ENCODE data around the gene ZFP2. TPM values are rescaled to one million over a fixed set of nuclear protein-coding genes. Genes with fewer than 3 reads are reported as not detected.
"Not testable (repeated sequence)": the region's sequence is repeated elsewhere in the genome, so short reads cannot be mapped to it uniquely, and the experiment has no call there.

The ZFP2 gene
- total RNA-seq = 1 to 10 TPM in 5 of 8 experiments, under 1 TPM in 3; 0.36 to 3.0 (median 2.1) TPM

- Histone ChIP-seq H3K4me3 (peak within 1 kb of the TSS; percentile 61 to 78 (median 64)), H3K27ac (peak within 1 kb of the TSS; percentile 78 to 83), H3K4me1 (replicated peaks in 1 of 2) (peaks cover 2 to 6% of the 10 kb centered on the region in 2 donors)
- WGBS, 10 experiments = 3 to 40% (median 10%) methylated on average over 1 to 15 of the region's 79 CpGs; no CpG with 5 or more reads in 5 of the 10 experiments
- ATAC-seq (replicated peaks in 6 of 8) = peak; percentile 95 to 98 (median 96)
- in situ Hi-C loops (cut with MboI; ENCODE audit: low pct_unique_long_range_greater_than_20kb in 2 of 9, low sequenced_read_pairs in 9 of 9, unreplicated experiment in 9 of 9) = no loop called here
Observed at GRCh38 chr5:178895615-178896571, at the start of gene ZFP2. TSS of gene ZFP2 (plus strand) at chr5:178895913. CDS start at chr5:178931314, 35,401 bp downstream.

- Histone ChIP-seq H3K4me1 (replicated peaks in 1 of 2) (no peaks in the 10 kb centered on the region), H3K27ac (no peak overlapping the region), H3K4me3 (no peak overlapping the region)
- in situ Hi-C loops (cut with MboI; ENCODE audit: low pct_unique_long_range_greater_than_20kb in 2 of 9, low sequenced_read_pairs in 9 of 9, unreplicated experiment in 9 of 9) = no loop called here
- no peak for ATAC-seq (replicated peaks in 6 of 8)
- WGBS, 10 experiments = 40 to 100% (median 90%) methylated on average over 1 to 5 of the region's 5 CpGs
Observed at GRCh38 chr5:178849316-178849715, 46.4 kb upstream of the ZFP2 start.

DNA sequence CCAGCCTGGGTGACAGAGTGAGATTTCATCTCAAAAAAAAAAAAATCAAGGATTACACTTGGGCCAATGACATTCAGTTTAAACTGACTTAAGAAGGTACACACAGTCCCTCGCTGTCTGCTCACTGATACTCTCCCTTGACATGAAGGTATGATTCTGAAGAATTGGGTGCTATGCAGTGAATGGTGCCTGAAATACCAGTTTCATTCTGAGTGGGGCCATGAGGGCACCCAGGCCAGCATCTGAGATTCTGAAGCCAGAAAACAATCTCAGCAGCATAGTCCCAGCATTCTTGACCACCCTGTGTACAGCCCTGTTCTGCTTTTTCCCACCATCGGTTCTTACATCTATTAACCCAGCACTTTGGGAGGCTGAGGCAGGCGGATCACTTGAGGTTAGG, 43.8 kb upstream of the ZFP2 start:
- no peak overlapping the region for H3K4me3 ChIP-seq
- no peak for ATAC-seq (replicated peaks in 6 of 8)
- H3K27ac ChIP-seq = no peak overlapping the region
- WGBS, 10 experiments = 0 to 92% (median 60%) methylated on average over 1 to 2 of the region's 3 CpGs; no CpG with 5 or more reads in 5 of the 10 experiments
- no peaks in the 10 kb centered on the region for H3K4me1 ChIP-seq (replicated peaks in 1 of 2)
- in situ Hi-C loops (cut with MboI; ENCODE audit: low pct_unique_long_range_greater_than_20kb in 2 of 9, low sequenced_read_pairs in 9 of 9, unreplicated experiment in 9 of 9) = no loop called here

GRCh38 chr5:178854284-178854683, 41.4 kb upstream of the ZFP2 start:
- in situ Hi-C loops (cut with MboI; ENCODE audit: low pct_unique_long_range_greater_than_20kb in 2 of 9, low sequenced_read_pairs in 9 of 9, unreplicated experiment in 9 of 9) = no loop called here
- no peak for ATAC-seq (replicated peaks in 6 of 8)
- no peak overlapping the region for H3K4me3 ChIP-seq
- no peaks in the 10 kb centered on the region for H3K4me1 ChIP-seq (replicated peaks in 1 of 2)
- no peak overlapping the region for H3K27ac ChIP-seq
- 33 to 80% (median 65%) methylated on average over 2 to 4 of the region's 5 CpGs; no CpG with 5 or more reads in 2 of the 10 experiments for WGBS, 10 experiments

GRCh38 chr5:178859625-178860521, 35.8 kb upstream of the ZFP2 start, which contains the start of gene ZNF354B:
TSS of gene ZNF354B (plus strand) at chr5:178859953. CDS start at chr5:178861048, 1,095 bp downstream.
- 0 to 86% (median 10%) methylated on average over 2 to 17 of the region's 86 CpGs; no CpG with 5 or more reads in 1 of the 10 experiments for WGBS, 10 experiments
- in situ Hi-C loops (cut with MboI; ENCODE audit: low pct_unique_long_range_greater_than_20kb in 2 of 9, low sequenced_read_pairs in 9 of 9, unreplicated experiment in 9 of 9) = no loop called here
- H3K27ac ChIP-seq = peak within 1 kb of the TSS; percentile 10 to 76
- peak within 1 kb of the TSS; percentile 46 to 90 (median 76) for H3K4me3 ChIP-seq
- ATAC-seq (replicated peaks in 6 of 8) = peak; percentile 93 to 98 (median 97)
- H3K4me1 ChIP-seq (replicated peaks in 1 of 2) = peaks cover 0 to 6% of the 10 kb centered on the region in 2 donors

DNA sequence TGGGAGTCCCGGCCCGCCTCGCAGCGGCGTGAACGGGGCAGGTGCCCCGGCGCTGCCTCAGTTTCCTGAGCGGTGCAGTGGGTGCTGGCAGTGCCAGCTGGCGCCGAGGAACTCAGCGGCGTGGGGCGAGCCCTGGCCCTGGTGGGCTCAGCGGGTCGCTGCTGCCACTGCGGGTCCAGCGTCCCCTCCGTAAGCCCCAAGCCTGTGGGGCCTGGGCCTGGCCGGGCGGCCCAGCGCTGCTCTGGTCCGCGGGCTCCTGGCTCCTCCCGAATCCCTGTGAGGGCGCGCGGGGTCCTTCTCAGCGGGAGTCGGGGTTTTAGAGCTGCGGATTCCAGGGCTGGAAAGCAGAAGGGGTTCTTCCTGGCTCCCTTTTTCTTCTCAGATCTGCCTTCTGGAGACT, 35.1 kb upstream of the ZFP2 start:
- H3K4me3 ChIP-seq = peak overlapping the region; percentile 46 to 90 (median 76)
- H3K27ac ChIP-seq; H3K4me1 ChIP-seq (replicated peaks in 1 of 2); in situ Hi-C loops (cut with MboI; ENCODE audit: low pct_unique_long_range_greater_than_20kb in 2 of 9, low sequenced_read_pairs in 9 of 9, unreplicated experiment in 9 of 9): not testable (repeated sequence)
- peak in 5 of 8 experiments; percentile 3 to 17 (median 6) for ATAC-seq (replicated peaks in 6 of 8)
- WGBS, 10 experiments = no CpG with 5 or more reads among the region's 31 CpGs

GRCh38 chr5:178861627-178862026, 34.1 kb upstream of the ZFP2 start:
- no peak overlapping the region for H3K4me3 ChIP-seq
- WGBS, 10 experiments = 80 to 100% (median 93%) methylated on average over 1 to 5 of the region's 8 CpGs; no CpG with 5 or more reads in 5 of the 10 experiments
- ATAC-seq (replicated peaks in 6 of 8) = no peak
- peaks cover 0 to 6% of the 10 kb centered on the region in 2 donors for H3K4me1 ChIP-seq (replicated peaks in 1 of 2)
- H3K27ac ChIP-seq = no peak overlapping the region
- in situ Hi-C loops (cut with MboI; ENCODE audit: low pct_unique_long_range_greater_than_20kb in 2 of 9, low sequenced_read_pairs in 9 of 9, unreplicated experiment in 9 of 9) = no loop called here

DNA sequence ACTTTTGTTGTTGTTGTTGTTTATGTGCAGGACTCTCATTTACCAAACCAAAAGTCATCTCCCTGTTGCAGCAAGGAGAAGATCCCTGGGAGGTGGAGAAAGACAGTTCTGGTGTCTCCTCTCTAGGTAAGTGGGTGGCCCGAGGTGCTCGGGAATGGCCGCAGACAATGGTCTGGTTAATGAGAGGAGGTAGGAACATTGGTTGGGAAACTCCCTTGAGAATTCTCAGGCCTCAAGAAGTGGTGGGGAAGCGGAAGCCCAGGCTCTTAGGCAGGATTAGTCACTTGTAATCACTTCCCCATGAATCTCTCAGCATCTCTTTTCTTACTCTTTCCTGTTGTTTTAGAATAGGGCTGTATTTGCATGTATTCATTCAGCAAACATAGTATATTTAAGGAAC, 28.8 kb upstream of the ZFP2 start:
- H3K4me1 ChIP-seq (replicated peaks in 1 of 2) = no peaks in the 10 kb centered on the region
- H3K27ac ChIP-seq = no peak overlapping the region
- no peak overlapping the region for H3K4me3 ChIP-seq
- no peak for ATAC-seq (replicated peaks in 6 of 8)
- WGBS, 10 experiments = 100% methylated on average over 4 of the region's 4 CpGs; no CpG with 5 or more reads in 9 of the 10 experiments
- in situ Hi-C loops (cut with MboI; ENCODE audit: low pct_unique_long_range_greater_than_20kb in 2 of 9, low sequenced_read_pairs in 9 of 9, unreplicated experiment in 9 of 9) = no loop called here

DNA sequence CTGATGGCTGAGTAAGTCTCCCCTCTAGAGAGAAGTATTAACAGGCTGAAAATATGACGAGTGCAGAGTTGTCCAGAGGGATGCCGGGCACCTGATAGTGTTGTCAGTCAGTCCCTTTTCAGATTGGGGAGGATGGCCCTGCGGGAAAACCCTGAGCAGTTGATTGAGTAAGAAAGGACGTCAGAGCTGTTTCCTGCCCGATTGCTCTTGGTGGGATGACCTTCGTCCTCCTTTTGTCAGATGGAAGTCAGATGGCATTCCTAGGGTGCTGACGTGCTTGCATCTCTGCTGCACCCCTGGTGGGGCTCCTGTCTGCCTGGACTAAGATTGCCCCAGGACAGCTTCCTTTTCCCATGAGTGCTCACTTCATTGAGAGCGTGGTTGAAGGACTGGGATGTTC, 26.1 kb upstream of the ZFP2 start:
- WGBS, 10 experiments = 40 to 98% (median 91%) methylated on average over 1 to 7 of the region's 8 CpGs; no CpG with 5 or more reads in 2 of the 10 experiments
- no peak overlapping the region for H3K4me3 ChIP-seq
- no peak overlapping the region for H3K27ac ChIP-seq
- ATAC-seq (replicated peaks in 6 of 8) = no peak
- no peaks in the 10 kb centered on the region for H3K4me1 ChIP-seq (replicated peaks in 1 of 2)
- in situ Hi-C loops (cut with MboI; ENCODE audit: low pct_unique_long_range_greater_than_20kb in 2 of 9, low sequenced_read_pairs in 9 of 9, unreplicated experiment in 9 of 9) = no loop called here

DNA sequence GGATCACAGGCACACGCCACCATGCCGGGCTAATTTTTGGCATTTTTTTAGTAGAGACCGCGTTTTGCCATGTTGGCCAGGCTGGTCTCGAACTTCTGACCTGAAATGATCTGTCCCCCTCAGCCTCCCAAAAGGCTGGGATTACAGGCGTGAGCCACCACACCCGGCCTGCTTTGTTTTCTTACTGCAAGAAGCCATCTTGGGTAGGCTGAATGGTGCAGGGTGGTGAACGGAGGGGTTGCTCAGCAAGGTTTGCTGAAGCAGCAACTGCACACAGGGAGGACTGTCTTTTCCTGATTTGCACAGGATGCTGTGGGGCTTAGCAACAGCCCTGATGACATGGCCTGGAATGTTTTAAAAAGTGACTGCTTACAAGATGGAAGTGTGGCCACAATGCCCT, 25.3 kb upstream of the ZFP2 start:
- no peak for ATAC-seq (replicated peaks in 6 of 8)
- in situ Hi-C loops (cut with MboI; ENCODE audit: low pct_unique_long_range_greater_than_20kb in 2 of 9, low sequenced_read_pairs in 9 of 9, unreplicated experiment in 9 of 9) = no loop called here
- Histone ChIP-seq H3K4me3 (no peak overlapping the region), H3K4me1 (replicated peaks in 1 of 2) (no peaks in the 10 kb centered on the region), H3K27ac (no peak overlapping the region)
- WGBS, 10 experiments = 82 to 100% (median 95%) methylated on average over 3 to 7 of the region's 8 CpGs; no CpG with 5 or more reads in 4 of the 10 experiments

DNA sequence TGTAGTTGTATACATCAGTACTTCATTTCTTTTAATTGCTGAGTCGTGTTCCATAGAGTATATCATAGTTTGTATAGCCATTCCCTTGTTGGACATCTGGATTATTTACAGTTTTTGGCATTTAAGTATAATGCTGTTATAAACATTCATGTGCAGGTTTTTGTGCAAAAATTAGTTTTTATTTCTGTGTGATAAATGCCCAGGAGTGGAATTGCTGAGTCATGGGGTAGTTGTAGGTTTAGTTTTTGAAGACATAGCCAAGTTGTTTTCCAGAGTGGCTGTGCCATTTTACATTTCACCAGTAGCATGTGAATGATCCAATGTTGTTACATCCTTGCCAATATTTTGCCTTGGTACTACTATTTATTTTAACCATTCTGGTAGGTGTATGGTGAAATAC, 23.4 kb upstream of the ZFP2 start:
- Histone ChIP-seq H3K4me1 (replicated peaks in 1 of 2) (no peaks in the 10 kb centered on the region), H3K4me3 (no peak overlapping the region), H3K27ac (no peak overlapping the region)
- in situ Hi-C loops (cut with MboI; ENCODE audit: low pct_unique_long_range_greater_than_20kb in 2 of 9, low sequenced_read_pairs in 9 of 9, unreplicated experiment in 9 of 9) = no loop called here
- WGBS, 10 experiments = 60 to 100% (median 100%) methylated on average over 1 of the region's 1 CpG; no CpG with 5 or more reads in 2 of the 10 experiments
- no peak for ATAC-seq (replicated peaks in 6 of 8)

- H3K4me1 ChIP-seq (replicated peaks in 1 of 2); ATAC-seq (replicated peaks in 6 of 8); in situ Hi-C loops (cut with MboI; ENCODE audit: low pct_unique_long_range_greater_than_20kb in 2 of 9, low sequenced_read_pairs in 9 of 9, unreplicated experiment in 9 of 9); H3K27ac ChIP-seq; H3K4me3 ChIP-seq: not testable (repeated sequence)
- WGBS, 10 experiments = 40 to 100% (median 100%) methylated on average over 1 to 3 of the region's 4 CpGs; no CpG with 5 or more reads in 1 of the 10 experiments
Observed at GRCh38 chr5:178883115-178883694, 12.5 kb upstream of the ZFP2 start.
